ENCODE data around the gene KCNE1. TPM values are rescaled to one million over a fixed set of nuclear protein-coding genes. Genes with fewer than 3 reads are reported as not detected.
A peak's percentile ranks its signal among the peaks of the same experiment; 100 is the strongest.
"Not testable (repeated sequence)": the region's sequence is repeated elsewhere in the genome, so short reads cannot be mapped to it uniquely, and the experiment has no call there.

Gene KCNE1
- total and polyA plus RNA-seq, 8 donors, result 0.05 to 0.75 (median 0.30) TPM

DNA sequence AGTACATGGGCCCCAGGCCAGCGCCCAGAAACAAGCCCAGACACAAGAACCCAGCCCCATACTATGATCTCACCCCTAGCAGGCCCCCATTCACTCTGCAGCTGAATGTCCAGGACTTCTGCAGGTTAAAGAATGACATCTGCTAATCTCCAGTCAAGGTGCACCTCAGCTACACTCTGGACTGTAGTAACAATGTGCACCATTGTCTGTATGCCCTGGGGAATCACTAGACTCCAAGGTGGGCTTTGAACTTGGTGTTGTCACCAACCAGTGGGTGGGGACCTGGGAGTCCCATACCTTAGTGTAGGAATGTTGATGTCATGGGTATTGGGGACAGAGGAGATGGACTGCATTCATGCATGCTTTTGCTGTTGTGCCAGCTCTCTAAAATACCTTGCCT, 10.3 kb downstream of the KCNE1 start:
- ATAC-seq (no peak), DNase-seq (peak in 1 of 6 donors; percentile 1), FAIRE-seq (no peak)
- Histone ChIP-seq H3K4me3 (no peak overlapping the region), H3K9me3 (no peaks in the 10 kb centered on the region), H3K4me1 (no peaks in the 10 kb centered on the region), H3K36me3 (no peaks in the 10 kb centered on the region), H3K27me3 (no peaks in the 10 kb centered on the region), H3K27ac (no peak overlapping the region)
- intact Hi-C loops (cut with DNase I), result no loop called here
- 67 to 80% methylated on average over 1 of the region's 1 CpG for WGBS, 2 donors
- no peak for TF ChIP-seq CTCF (IDR thresholded peaks at IDR 0.05)

- no peak for TF ChIP-seq CTCF (IDR thresholded peaks at IDR 0.05)
- H3K4me1 ChIP-seq, result no peaks in the 10 kb centered on the region
- H3K27me3 ChIP-seq, result no peaks in the 10 kb centered on the region
- intact Hi-C loops (cut with DNase I), result no loop called here
- FAIRE-seq (no peak), DNase-seq (no peak), ATAC-seq (no peak)
- H3K4me3 ChIP-seq, result no peak overlapping the region
- no peak overlapping the region for H3K27ac ChIP-seq
- 59 to 75% methylated on average over 1 of the region's 1 CpG for WGBS, 2 donors
- no peaks in the 10 kb centered on the region for H3K36me3 ChIP-seq
- no peaks in the 10 kb centered on the region for H3K9me3 ChIP-seq
Observed at GRCh38 chr21:34500191-34500590, 11.8 kb downstream of the KCNE1 start.

DNA sequence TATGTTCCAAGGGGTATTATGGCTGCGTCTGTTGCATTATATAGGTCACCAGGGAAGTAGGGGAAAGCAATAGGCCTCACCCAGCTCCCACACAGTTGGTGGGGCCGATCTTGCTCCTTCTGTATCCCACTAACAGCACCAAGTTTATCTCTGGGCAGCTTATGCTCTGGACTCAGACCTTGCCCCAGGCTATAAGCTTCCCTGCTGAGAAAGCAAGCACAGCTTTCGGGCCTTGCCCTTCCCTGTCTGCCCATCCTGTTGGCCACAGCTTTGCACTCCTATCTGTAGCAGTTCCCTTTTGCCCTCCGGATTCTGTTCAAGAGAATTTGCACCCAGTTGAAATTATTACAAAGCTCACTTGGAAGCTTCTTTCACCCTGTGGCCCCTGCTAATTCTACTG, 12.9 kb downstream of the KCNE1 start:
- no peak overlapping the region for H3K27ac ChIP-seq

GRCh38 chr21:34498623-34499022, 13.4 kb downstream of the KCNE1 start:
- no peaks in the 10 kb centered on the region for H3K9me3 ChIP-seq
- H3K4me1 ChIP-seq, result no peaks in the 10 kb centered on the region
- no peak for TF ChIP-seq CTCF (IDR thresholded peaks at IDR 0.05)
- H3K27me3 ChIP-seq, result no peaks in the 10 kb centered on the region
- no peak overlapping the region for H3K4me3 ChIP-seq
- 77 to 78% methylated on average over 3 of the region's 3 CpGs for WGBS, 2 donors
- intact Hi-C loops (cut with DNase I), result no loop called here
- FAIRE-seq (no peak), DNase-seq (peak in 1 of 6 donors; percentile 5), ATAC-seq (no peak)
- H3K27ac ChIP-seq, result no peak overlapping the region
- no peaks in the 10 kb centered on the region for H3K36me3 ChIP-seq

More for the DNA sequence above, 12.9 kb downstream of the KCNE1 start:
- intact Hi-C loops (cut with DNase I), result no loop called here
- Histone ChIP-seq H3K27me3 (no peaks in the 10 kb centered on the region), H3K4me3 (no peak overlapping the region), H3K9me3 (no peaks in the 10 kb centered on the region), H3K4me1 (no peaks in the 10 kb centered on the region), H3K36me3 (no peaks in the 10 kb centered on the region)
- FAIRE-seq, result no peak
- 78 to 89% methylated on average over 4 of the region's 4 CpGs for WGBS, 2 donors
- no peak for ATAC-seq
- no peak for TF ChIP-seq CTCF (IDR thresholded peaks at IDR 0.05)
- peak in 1 of 6 donors; percentile 3 for DNase-seq

DNA sequence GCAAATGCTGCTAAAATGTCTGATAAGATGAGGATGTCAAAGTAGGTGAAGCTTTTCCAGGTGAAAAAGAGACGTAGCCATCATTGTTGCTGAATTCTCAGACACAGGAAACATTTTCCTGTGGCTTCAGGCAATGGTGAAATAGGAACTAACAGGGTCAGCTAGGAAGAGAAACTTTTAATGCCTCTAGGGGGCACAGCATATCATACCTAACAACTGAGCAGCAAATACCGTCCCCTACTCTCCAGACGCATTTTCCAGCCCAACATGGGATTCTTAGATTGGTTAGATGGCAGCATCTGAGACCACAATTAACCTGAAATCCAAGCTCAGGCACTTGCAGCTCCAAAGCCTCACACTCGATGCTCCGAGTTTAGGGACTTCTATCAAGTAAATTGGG, 28.2 kb downstream of the KCNE1 start:
- H3K4me1 ChIP-seq; FAIRE-seq; DNase-seq; H3K36me3 ChIP-seq; H3K27ac ChIP-seq; intact Hi-C loops (cut with DNase I); H3K4me3 ChIP-seq; H3K9me3 ChIP-seq; H3K27me3 ChIP-seq: not testable (repeated sequence)
- no CpG with 5 or more reads among the region's 5 CpGs for WGBS, 2 donors
- peak in 1 of 4 donors; percentile 21 for ATAC-seq

- H3K36me3 ChIP-seq; FAIRE-seq; H3K4me3 ChIP-seq; intact Hi-C loops (cut with DNase I); H3K27ac ChIP-seq; H3K4me1 ChIP-seq; DNase-seq; H3K27me3 ChIP-seq; H3K9me3 ChIP-seq: not testable (repeated sequence)
- no CpG with 5 or more reads among the region's 3 CpGs for WGBS, 2 donors
- ATAC-seq, result peak; percentile 77 to 92 (median 83)
Observed at GRCh38 chr21:34483435-34483834, 28.6 kb downstream of the KCNE1 start.

DNA sequence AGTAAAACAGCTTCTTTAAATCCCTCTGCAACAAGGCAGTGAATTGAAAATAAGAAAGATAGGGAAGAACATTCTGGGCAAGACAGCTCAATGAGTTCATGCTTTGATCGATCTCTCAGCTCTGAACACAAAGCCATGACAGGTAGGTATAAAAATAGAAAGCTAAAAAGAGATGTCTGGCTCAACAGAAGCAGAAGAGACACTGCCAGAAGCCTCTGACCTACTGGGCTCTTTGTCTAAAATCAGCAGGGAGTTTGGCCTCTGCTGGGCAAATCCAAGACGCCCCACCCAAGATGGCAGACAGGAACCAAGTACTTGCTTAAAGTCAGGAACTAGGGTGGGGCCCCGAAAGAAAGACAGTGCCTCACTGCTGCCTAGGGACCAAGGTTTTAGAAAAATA, 44.7 kb downstream of the KCNE1 start:
- H3K4me3 ChIP-seq; H3K9me3 ChIP-seq; ATAC-seq; FAIRE-seq; H3K4me1 ChIP-seq; H3K36me3 ChIP-seq; H3K27ac ChIP-seq; DNase-seq; intact Hi-C loops (cut with DNase I); H3K27me3 ChIP-seq: not testable (repeated sequence)
- WGBS, 2 donors, result no CpG with 5 or more reads among the region's 3 CpGs

- peak in 2 of 4 donors; percentile 52 to 86 for ATAC-seq
- H3K27me3 ChIP-seq; H3K4me1 ChIP-seq; FAIRE-seq; H3K36me3 ChIP-seq; DNase-seq; H3K9me3 ChIP-seq; intact Hi-C loops (cut with DNase I); H3K4me3 ChIP-seq; H3K27ac ChIP-seq: not testable (repeated sequence)
- WGBS, 2 donors, result no CpG with 5 or more reads among the region's 36 CpGs
Observed at GRCh38 chr21:34459426-34459825, 52.6 kb downstream of the KCNE1 start.

DNA sequence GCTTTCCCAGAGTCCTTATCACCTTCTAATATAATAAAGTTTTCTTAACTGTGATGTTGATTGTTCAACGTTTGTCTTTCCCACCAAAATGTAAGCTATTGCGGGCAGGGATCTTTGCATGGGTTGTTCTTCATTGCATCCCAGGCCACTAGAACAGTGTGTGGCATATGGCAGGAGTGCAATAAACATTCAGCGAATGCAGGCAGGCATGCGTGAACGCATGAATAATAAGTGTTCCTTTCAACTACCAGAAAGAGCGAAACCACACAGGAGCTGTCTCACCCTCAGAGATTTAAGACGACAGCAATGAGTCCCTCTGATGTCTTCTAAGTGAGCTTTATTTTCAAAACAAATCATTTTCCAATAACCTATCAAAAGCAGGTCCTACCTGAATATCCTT, 53.7 kb downstream of the KCNE1 start:
- no CpG with 5 or more reads among the region's 7 CpGs for WGBS, 2 donors
- DNase-seq; H3K27me3 ChIP-seq; H3K4me3 ChIP-seq; H3K4me1 ChIP-seq; FAIRE-seq; ATAC-seq; H3K36me3 ChIP-seq; intact Hi-C loops (cut with DNase I); H3K9me3 ChIP-seq; H3K27ac ChIP-seq: not testable (repeated sequence)
